Neural progenitor cell (in vitro differentiated cells): ENCODE results near the gene HIPK2.

Experiments
- EZH2phosphoT487 ChIP-seq: fragments of 200-600 bp; sonication (generic); IDR thresholded peaks from 2 replicates; pipeline ENCODE4 v1.6.1; 2017; ENCODE audit warnings: antibody characterized with exemption
- TF ChIP-seq, protein P1 (sequence below): fragments of 200-600 bp; sonication (generic); IDR thresholded peaks from 2 replicates; pipeline ENCODE4 v1.5.1; 2017; ENCODE audit warnings: antibody characterized with exemption, mild to moderate bottlenecking

DNA sequence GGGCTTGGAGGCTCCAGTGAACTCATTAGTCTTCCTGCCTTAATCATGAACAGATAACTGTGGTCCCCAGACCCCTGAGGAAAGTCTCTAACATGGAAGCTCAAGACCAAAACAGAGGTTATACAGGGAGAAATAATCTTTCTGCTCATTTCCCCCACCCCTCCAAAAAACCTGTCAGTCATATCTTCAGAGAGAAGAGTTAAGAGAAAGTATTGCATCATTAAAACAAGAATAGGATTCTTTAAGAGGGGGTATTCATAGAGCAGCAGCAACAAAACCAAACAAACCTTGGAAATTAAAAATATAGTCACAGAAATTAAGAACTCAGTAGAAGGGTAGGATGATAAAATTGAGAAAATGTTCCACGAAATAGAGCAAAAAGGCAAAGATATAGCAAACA lies 246.7 kb downstream of the HIPK2 start:
- TF ChIP-seq, protein P1, sequence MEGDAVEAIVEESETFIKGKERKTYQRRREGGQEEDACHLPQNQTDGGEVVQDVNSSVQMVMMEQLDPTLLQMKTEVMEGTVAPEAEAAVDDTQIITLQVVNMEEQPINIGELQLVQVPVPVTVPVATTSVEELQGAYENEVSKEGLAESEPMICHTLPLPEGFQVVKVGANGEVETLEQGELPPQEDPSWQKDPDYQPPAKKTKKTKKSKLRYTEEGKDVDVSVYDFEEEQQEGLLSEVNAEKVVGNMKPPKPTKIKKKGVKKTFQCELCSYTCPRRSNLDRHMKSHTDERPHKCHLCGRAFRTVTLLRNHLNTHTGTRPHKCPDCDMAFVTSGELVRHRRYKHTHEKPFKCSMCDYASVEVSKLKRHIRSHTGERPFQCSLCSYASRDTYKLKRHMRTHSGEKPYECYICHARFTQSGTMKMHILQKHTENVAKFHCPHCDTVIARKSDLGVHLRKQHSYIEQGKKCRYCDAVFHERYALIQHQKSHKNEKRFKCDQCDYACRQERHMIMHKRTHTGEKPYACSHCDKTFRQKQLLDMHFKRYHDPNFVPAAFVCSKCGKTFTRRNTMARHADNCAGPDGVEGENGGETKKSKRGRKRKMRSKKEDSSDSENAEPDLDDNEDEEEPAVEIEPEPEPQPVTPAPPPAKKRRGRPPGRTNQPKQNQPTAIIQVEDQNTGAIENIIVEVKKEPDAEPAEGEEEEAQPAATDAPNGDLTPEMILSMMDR = no peak
- no peak for TF ChIP-seq EZH2phosphoT487
